ENCODE measurements around the gene EPHB4.
A peak's percentile ranks its signal among the peaks of the same experiment; 100 is the strongest.
"Not testable (repeated sequence)": the region's sequence is repeated elsewhere in the genome, so short reads cannot be mapped to it uniquely, and the experiment has no call there.

The EPHB4 gene

GRCh38 chr7:100822236-100823139 lies 4.8 kb downstream of the EPHB4 start:
- no peak for DNase-seq (ENCODE audit: low read depth in 2 of 2)

- no peak for DNase-seq (ENCODE audit: low read depth in 2 of 2)
These were observed 7.7 kb downstream of the EPHB4 start for GRCh38 chr7:100819586-100819985.

- no peak for DNase-seq (ENCODE audit: low read depth in 2 of 2)
These were observed 8.5 kb downstream of the EPHB4 start for GRCh38 chr7:100818825-100819224.

- DNase-seq (ENCODE audit: low read depth in 2 of 2) = no peak
These were observed 9.0 kb downstream of the EPHB4 start for GRCh38 chr7:100818366-100818765.

- no peak for DNase-seq (ENCODE audit: low read depth in 2 of 2)
These were observed 10.2 kb downstream of the EPHB4 start for GRCh38 chr7:100817097-100817496.

- not testable (repeated sequence) for DNase-seq (ENCODE audit: low read depth in 2 of 2)
These were observed 10.8 kb downstream of the EPHB4 start for GRCh38 chr7:100816515-100816914.

- no peak for DNase-seq (ENCODE audit: low read depth in 2 of 2)
These were observed 14.6 kb downstream of the EPHB4 start for GRCh38 chr7:100812729-100813128.

- DNase-seq (ENCODE audit: low read depth in 2 of 2) = no peak
These were observed 15.8 kb downstream of the EPHB4 start for GRCh38 chr7:100811480-100811879.

- DNase-seq (ENCODE audit: low read depth in 2 of 2) = no peak
These were observed 18.9 kb downstream of the EPHB4 start for GRCh38 chr7:100808354-100808875.

GRCh38 chr7:100806883-100807282 lies 20.4 kb downstream of the EPHB4 start:
- not testable (repeated sequence) for DNase-seq (ENCODE audit: low read depth in 2 of 2)

GRCh38 chr7:100806276-100806675 lies 21.0 kb downstream of the EPHB4 start:
- DNase-seq (ENCODE audit: low read depth in 2 of 2) = no peak

GRCh38 chr7:100804681-100805431 lies 22.5 kb downstream of the EPHB4 start:
- no peak for DNase-seq (ENCODE audit: low read depth in 2 of 2)

GRCh38 chr7:100803398-100804161 lies 23.7 kb downstream of the EPHB4 start:
- DNase-seq (ENCODE audit: low read depth in 2 of 2) = peak in 1 of 2 donors; percentile 25

- no peak for DNase-seq (ENCODE audit: low read depth in 2 of 2)
These were observed 24.4 kb downstream of the EPHB4 start for GRCh38 chr7:100802951-100803350.

GRCh38 chr7:100801833-100802568 lies 25.3 kb downstream of the EPHB4 start:
- DNase-seq (ENCODE audit: low read depth in 2 of 2) = no peak

GRCh38 chr7:100799037-100799896 lies 28.1 kb downstream of the EPHB4 start:
- DNase-seq (ENCODE audit: low read depth in 2 of 2) = peak; percentile 28 to 42

- no peak for DNase-seq (ENCODE audit: low read depth in 2 of 2)
These were observed 32.6 kb downstream of the EPHB4 start for GRCh38 chr7:100794741-100795140.

- DNase-seq (ENCODE audit: low read depth in 2 of 2) = no peak
These were observed 33.3 kb downstream of the EPHB4 start for GRCh38 chr7:100793806-100794660.

All from stimulated activated CD8-positive, alpha-beta memory T cell treated with anti-CD3 and anti-CD28 coated beads, Interleukin-2, amount 100 ng/mL, for 48 hours (primary cell).